DND-41 (cell line): ENCODE data around the gene ATAD3B.

Experiments used
- CTCF ChIP-seq: IDR thresholded peaks from 2 replicates; pipeline ENCODE4 v1.5.1; 2012; ENCODE audit warnings: borderline replicate concordance, low read length, moderate library complexity, mild to moderate bottlenecking; ENCODE audit not compliant: poor library complexity, severe bottlenecking; ENCODE audit errors: extremely low read depth
- EZH2 ChIP-seq: IDR thresholded peaks from 3 replicates; pipeline ENCODE4 v1.6.1; 2012; ENCODE audit warnings: borderline replicate concordance, low read depth, mild to moderate bottlenecking, moderate library complexity, low read length, inconsistent platforms; ENCODE audit not compliant: severe bottlenecking

GRCh38 chr1:1540090-1540817 lies 68.7 kb downstream of the ATAD3B start, which contains the start of gene TMEM240:
- TF ChIP-seq CTCF (no peak), EZH2 (no peak)
